ENCODE data around the gene ZDHHC14.
"Not testable (repeated sequence)": the region's sequence is repeated elsewhere in the genome, so short reads cannot be mapped to it uniquely, and the experiment has no call there.

ZDHHC14 gene

GRCh38 chr6:157720964-157721363 is 340.0 kb downstream of the ZDHHC14 start:
- not testable (repeated sequence) for H3K27ac ChIP-seq (ENCODE audit: low read depth, low read length); H3K27me3 ChIP-seq (ENCODE audit: control insufficient read depth, insufficient read depth, low read length); H3K4me3 ChIP-seq (ENCODE audit: low read depth, low read length); H3K9ac ChIP-seq (ENCODE audit: low read depth, low read length); H3K36me3 ChIP-seq (ENCODE audit: control insufficient read depth, insufficient read depth, low read length)
- peaks cover 11% of the 10 kb centered on the region; the same call in 1 of the 2 replicates for H3K9me3 ChIP-seq (ENCODE audit: control insufficient read depth, insufficient read depth, low read length)
- H3K4me1 ChIP-seq (ENCODE audit: control insufficient read depth, insufficient read depth, low read length): peaks cover 10% of the 10 kb centered on the region; the same call in 1 of the 2 replicates

GRCh38 chr6:157721426-157721825 is 340.4 kb downstream of the ZDHHC14 start:
- H3K9me3 ChIP-seq (ENCODE audit: control insufficient read depth, insufficient read depth, low read length): peaks cover 11% of the 10 kb centered on the region; the same call in 1 of the 2 replicates
- H3K4me1 ChIP-seq (ENCODE audit: control insufficient read depth, insufficient read depth, low read length): peaks cover 10% of the 10 kb centered on the region; the same call in 1 of the 2 replicates
- H3K4me3 ChIP-seq (ENCODE audit: low read depth, low read length): no peak overlapping the region
- no peaks in the 10 kb centered on the region for H3K27me3 ChIP-seq (ENCODE audit: control insufficient read depth, insufficient read depth, low read length)
- no peaks in the 10 kb centered on the region for H3K36me3 ChIP-seq (ENCODE audit: control insufficient read depth, insufficient read depth, low read length)
- H3K9ac ChIP-seq (ENCODE audit: low read depth, low read length): no peak overlapping the region
- H3K27ac ChIP-seq (ENCODE audit: low read depth, low read length): no peak overlapping the region

- Histone ChIP-seq H3K9me3 (ENCODE audit: control insufficient read depth, insufficient read depth, low read length) (peaks cover 11% of the 10 kb centered on the region; the same call in 1 of the 2 replicates), H3K27ac (ENCODE audit: low read depth, low read length) (no peak overlapping the region), H3K27me3 (ENCODE audit: control insufficient read depth, insufficient read depth, low read length) (no peaks in the 10 kb centered on the region), H3K36me3 (ENCODE audit: control insufficient read depth, insufficient read depth, low read length) (no peaks in the 10 kb centered on the region), H3K9ac (ENCODE audit: low read depth, low read length) (no peak overlapping the region), H3K4me3 (ENCODE audit: low read depth, low read length) (no peak overlapping the region), H3K4me1 (ENCODE audit: control insufficient read depth, insufficient read depth, low read length) (peaks cover 6% of the 10 kb centered on the region; the same call in 1 of the 2 replicates)
These were observed 340.8 kb downstream of the ZDHHC14 start for GRCh38 chr6:157721830-157722229.

GRCh38 chr6:157723376-157723775 is 342.4 kb downstream of the ZDHHC14 start:
- Histone ChIP-seq H3K9ac (ENCODE audit: low read depth, low read length) (no peak overlapping the region), H3K4me3 (ENCODE audit: low read depth, low read length) (no peak overlapping the region), H3K27ac (ENCODE audit: low read depth, low read length) (no peak overlapping the region), H3K4me1 (ENCODE audit: control insufficient read depth, insufficient read depth, low read length) (no peaks in the 10 kb centered on the region), H3K36me3 (ENCODE audit: control insufficient read depth, insufficient read depth, low read length) (no peaks in the 10 kb centered on the region), H3K27me3 (ENCODE audit: control insufficient read depth, insufficient read depth, low read length) (no peaks in the 10 kb centered on the region), H3K9me3 (ENCODE audit: control insufficient read depth, insufficient read depth, low read length) (peaks cover 11% of the 10 kb centered on the region; the same call in 1 of the 2 replicates)

- H3K27ac ChIP-seq (ENCODE audit: low read depth, low read length): no peak overlapping the region
- no peaks in the 10 kb centered on the region for H3K27me3 ChIP-seq (ENCODE audit: control insufficient read depth, insufficient read depth, low read length)
- H3K9me3 ChIP-seq (ENCODE audit: control insufficient read depth, insufficient read depth, low read length): peaks cover 11% of the 10 kb centered on the region; the same call in 1 of the 2 replicates
- H3K4me3 ChIP-seq (ENCODE audit: low read depth, low read length): no peak overlapping the region
- H3K4me1 ChIP-seq (ENCODE audit: control insufficient read depth, insufficient read depth, low read length): no peaks in the 10 kb centered on the region
- no peaks in the 10 kb centered on the region for H3K36me3 ChIP-seq (ENCODE audit: control insufficient read depth, insufficient read depth, low read length)
- H3K9ac ChIP-seq (ENCODE audit: low read depth, low read length): no peak overlapping the region
These were observed 343.3 kb downstream of the ZDHHC14 start for GRCh38 chr6:157724138-157724820.

- Histone ChIP-seq H3K9ac (ENCODE audit: low read depth, low read length) (no peak overlapping the region), H3K4me1 (ENCODE audit: control insufficient read depth, insufficient read depth, low read length) (no peaks in the 10 kb centered on the region), H3K36me3 (ENCODE audit: control insufficient read depth, insufficient read depth, low read length) (no peaks in the 10 kb centered on the region), H3K27ac (ENCODE audit: low read depth, low read length) (no peak overlapping the region), H3K4me3 (ENCODE audit: low read depth, low read length) (no peak overlapping the region), H3K9me3 (ENCODE audit: control insufficient read depth, insufficient read depth, low read length) (peaks cover 11% of the 10 kb centered on the region; the same call in 1 of the 2 replicates), H3K27me3 (ENCODE audit: control insufficient read depth, insufficient read depth, low read length) (no peaks in the 10 kb centered on the region)
These were observed 344.2 kb downstream of the ZDHHC14 start for GRCh38 chr6:157724960-157725741.

- Histone ChIP-seq H3K9ac (ENCODE audit: low read depth, low read length) (no peak overlapping the region), H3K4me3 (ENCODE audit: low read depth, low read length) (no peak overlapping the region), H3K4me1 (ENCODE audit: control insufficient read depth, insufficient read depth, low read length) (no peaks in the 10 kb centered on the region), H3K9me3 (ENCODE audit: control insufficient read depth, insufficient read depth, low read length) (peaks cover 11% of the 10 kb centered on the region; the same call in 1 of the 2 replicates), H3K27ac (ENCODE audit: low read depth, low read length) (no peak overlapping the region), H3K36me3 (ENCODE audit: control insufficient read depth, insufficient read depth, low read length) (no peaks in the 10 kb centered on the region), H3K27me3 (ENCODE audit: control insufficient read depth, insufficient read depth, low read length) (no peaks in the 10 kb centered on the region)
These were observed 344.8 kb downstream of the ZDHHC14 start for GRCh38 chr6:157725836-157726235.

- Histone ChIP-seq H3K27ac (ENCODE audit: low read depth, low read length) (no peak overlapping the region), H3K4me1 (ENCODE audit: control insufficient read depth, insufficient read depth, low read length) (no peaks in the 10 kb centered on the region), H3K9ac (ENCODE audit: low read depth, low read length) (no peak overlapping the region)
These were observed 346.1 kb downstream of the ZDHHC14 start for GRCh38 chr6:157726892-157727628.

More at GRCh38 chr6:157726892-157727628, 346.1 kb downstream of the ZDHHC14 start:
- Histone ChIP-seq H3K9me3 (ENCODE audit: control insufficient read depth, insufficient read depth, low read length) (peaks cover 11% of the 10 kb centered on the region; the same call in 1 of the 2 replicates), H3K36me3 (ENCODE audit: control insufficient read depth, insufficient read depth, low read length) (no peaks in the 10 kb centered on the region), H3K27me3 (ENCODE audit: control insufficient read depth, insufficient read depth, low read length) (no peaks in the 10 kb centered on the region), H3K4me3 (ENCODE audit: low read depth, low read length) (no peak overlapping the region)

Data from HUES48 (cell line).